ENCODE results near the gene AFP. TPM values are rescaled to one million over a fixed set of nuclear protein-coding genes. Genes with fewer than 3 reads are reported as not detected.
A peak's percentile ranks its signal among the peaks of the same experiment; 100 is the strongest.

Gene AFP
- total RNA-seq, 4 donors from 2014 or later, result not detected

DNA sequence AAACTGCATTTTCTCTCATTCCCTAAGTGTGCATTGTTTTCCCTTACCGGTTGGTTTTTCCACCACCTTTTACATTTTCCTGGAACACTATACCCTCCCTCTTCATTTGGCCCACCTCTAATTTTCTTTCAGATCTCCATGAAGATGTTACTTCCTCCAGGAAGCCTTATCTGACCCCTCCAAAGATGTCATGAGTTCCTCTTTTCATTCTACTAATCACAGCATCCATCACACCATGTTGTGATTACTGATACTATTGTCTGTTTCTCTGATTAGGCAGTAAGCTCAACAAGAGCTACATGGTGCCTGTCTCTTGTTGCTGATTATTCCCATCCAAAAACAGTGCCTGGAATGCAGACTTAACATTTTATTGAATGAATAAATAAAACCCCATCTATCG lies 2.9 kb upstream of the AFP start:
- Histone ChIP-seq H3K4me3 (no peak overlapping the region), H3K36me3 (no peaks in the 10 kb centered on the region), H3K27ac (no peak overlapping the region), H3K4me1 (peaks cover 0 to 5% (median 0%) of the 10 kb centered on the region in 4 donors), H3K9me3 (no peaks in the 10 kb centered on the region), H3K27me3 (no peaks in the 10 kb centered on the region)
- no peak for DNase-seq
- TF ChIP-seq, protein P1, sequence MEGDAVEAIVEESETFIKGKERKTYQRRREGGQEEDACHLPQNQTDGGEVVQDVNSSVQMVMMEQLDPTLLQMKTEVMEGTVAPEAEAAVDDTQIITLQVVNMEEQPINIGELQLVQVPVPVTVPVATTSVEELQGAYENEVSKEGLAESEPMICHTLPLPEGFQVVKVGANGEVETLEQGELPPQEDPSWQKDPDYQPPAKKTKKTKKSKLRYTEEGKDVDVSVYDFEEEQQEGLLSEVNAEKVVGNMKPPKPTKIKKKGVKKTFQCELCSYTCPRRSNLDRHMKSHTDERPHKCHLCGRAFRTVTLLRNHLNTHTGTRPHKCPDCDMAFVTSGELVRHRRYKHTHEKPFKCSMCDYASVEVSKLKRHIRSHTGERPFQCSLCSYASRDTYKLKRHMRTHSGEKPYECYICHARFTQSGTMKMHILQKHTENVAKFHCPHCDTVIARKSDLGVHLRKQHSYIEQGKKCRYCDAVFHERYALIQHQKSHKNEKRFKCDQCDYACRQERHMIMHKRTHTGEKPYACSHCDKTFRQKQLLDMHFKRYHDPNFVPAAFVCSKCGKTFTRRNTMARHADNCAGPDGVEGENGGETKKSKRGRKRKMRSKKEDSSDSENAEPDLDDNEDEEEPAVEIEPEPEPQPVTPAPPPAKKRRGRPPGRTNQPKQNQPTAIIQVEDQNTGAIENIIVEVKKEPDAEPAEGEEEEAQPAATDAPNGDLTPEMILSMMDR (IDR thresholded peaks at IDR 0.05), result no peak
- no peak for TF ChIP-seq POLR2A (IDR thresholded peaks at IDR 0.05)

DNA sequence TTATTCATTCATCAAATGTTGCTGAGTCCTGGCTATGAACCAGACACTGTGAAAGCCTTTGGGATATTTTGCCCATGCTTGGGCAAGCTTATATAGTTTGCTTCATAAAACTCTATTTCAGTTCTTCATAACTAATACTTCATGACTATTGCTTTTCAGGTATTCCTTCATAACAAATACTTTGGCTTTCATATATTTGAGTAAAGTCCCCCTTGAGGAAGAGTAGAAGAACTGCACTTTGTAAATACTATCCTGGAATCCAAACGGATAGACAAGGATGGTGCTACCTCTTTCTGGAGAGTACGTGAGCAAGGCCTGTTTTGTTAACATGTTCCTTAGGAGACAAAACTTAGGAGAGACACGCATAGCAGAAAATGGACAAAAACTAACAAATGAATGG lies 1.7 kb upstream of the AFP start:
- H3K4me3 ChIP-seq, result no peak overlapping the region
- H3K27me3 ChIP-seq, result no peaks in the 10 kb centered on the region
- DNase-seq, result no peak
- TF ChIP-seq, protein P1 (IDR thresholded peaks at IDR 0.05), result peak in 4 of 6 experiments; percentile 19 to 41 (median 35)
- no peak for TF ChIP-seq POLR2A (IDR thresholded peaks at IDR 0.05)
- no peak overlapping the region for H3K27ac ChIP-seq
- H3K9me3 ChIP-seq, result no peaks in the 10 kb centered on the region
- peaks cover 0 to 5% (median 0%) of the 10 kb centered on the region in 4 donors for H3K4me1 ChIP-seq
- H3K36me3 ChIP-seq, result no peaks in the 10 kb centered on the region

DNA sequence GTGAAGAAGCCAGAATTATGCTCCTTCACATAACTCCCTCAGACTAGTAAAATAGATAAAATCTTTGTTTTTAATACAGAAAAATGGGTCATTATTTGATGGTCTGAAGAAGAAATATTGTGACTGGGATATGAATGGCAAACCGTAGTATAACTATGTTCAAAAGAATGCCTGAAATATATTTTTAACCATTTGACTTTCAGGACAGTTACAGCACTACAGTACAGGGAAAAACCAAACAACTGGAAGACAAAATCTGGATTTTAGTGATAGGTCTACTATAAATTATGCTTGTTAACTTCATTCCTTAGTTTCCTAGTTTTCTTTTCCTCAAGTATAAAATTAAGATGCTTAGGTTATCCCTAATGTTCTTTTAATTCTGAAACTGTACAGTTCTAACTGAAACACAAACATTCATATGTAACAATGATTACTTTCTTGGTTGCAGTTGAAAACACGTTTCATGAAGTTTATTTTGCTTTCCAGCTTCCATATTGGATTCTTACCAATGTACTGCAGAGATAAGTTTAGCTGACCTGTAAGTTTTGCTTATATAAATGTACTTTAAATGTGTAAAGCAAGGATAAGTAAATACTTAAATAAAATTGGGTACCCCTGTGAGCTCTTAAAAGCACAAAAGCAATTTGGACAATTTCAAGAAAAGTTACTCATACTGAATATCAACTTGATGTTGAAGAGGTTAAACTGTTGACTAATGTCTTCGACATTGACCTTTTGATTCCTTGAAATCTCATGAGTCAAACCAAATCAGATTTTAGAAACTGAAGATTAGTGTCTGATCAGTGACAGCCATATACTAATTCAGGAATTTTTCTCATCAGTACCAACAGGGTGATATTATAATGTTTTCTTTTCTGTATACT lies 895 bp downstream of the AFP start:
- no peak overlapping the region for H3K27ac ChIP-seq
- no peaks in the 10 kb centered on the region for H3K9me3 ChIP-seq
- no peaks in the 10 kb centered on the region for H3K36me3 ChIP-seq
- TF ChIP-seq POLR2A (IDR thresholded peaks at IDR 0.05), result no peak
- TF ChIP-seq, protein P1 (IDR thresholded peaks at IDR 0.05), result no peak
- peaks cover 0 to 5% (median 0%) of the 10 kb centered on the region in 4 donors for H3K4me1 ChIP-seq
- no peaks in the 10 kb centered on the region for H3K27me3 ChIP-seq
- H3K4me3 ChIP-seq, result no peak overlapping the region
- DNase-seq, result no peak

DNA sequence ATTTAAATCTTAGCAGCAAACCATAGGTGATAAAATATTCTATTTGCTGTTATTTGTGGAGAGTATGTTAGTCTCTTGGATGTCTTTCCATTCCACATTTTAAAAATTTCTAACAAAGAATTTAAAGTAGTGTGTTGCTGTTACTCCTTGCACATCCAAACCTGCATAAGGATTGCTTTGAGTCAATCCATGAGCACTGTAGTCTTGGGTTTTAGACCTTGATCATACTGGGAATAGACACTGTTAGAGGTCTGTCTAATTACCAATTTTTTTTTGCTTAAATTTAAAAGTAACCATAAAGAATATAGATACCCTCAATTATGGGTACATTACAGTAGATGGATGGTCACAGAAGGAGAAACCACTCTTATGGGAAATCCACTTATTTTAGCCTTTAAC lies 1.5 kb downstream of the AFP start:
- no peaks in the 10 kb centered on the region for H3K27me3 ChIP-seq
- H3K4me3 ChIP-seq, result no peak overlapping the region
- H3K36me3 ChIP-seq, result no peaks in the 10 kb centered on the region
- no peak overlapping the region for H3K27ac ChIP-seq
- DNase-seq, result no peak
- TF ChIP-seq, protein P1 (IDR thresholded peaks at IDR 0.05), result no peak
- no peak for TF ChIP-seq POLR2A (IDR thresholded peaks at IDR 0.05)
- H3K9me3 ChIP-seq, result no peaks in the 10 kb centered on the region
- H3K4me1 ChIP-seq, result peaks cover 0 to 2% (median 0%) of the 10 kb centered on the region in 4 donors

DNA sequence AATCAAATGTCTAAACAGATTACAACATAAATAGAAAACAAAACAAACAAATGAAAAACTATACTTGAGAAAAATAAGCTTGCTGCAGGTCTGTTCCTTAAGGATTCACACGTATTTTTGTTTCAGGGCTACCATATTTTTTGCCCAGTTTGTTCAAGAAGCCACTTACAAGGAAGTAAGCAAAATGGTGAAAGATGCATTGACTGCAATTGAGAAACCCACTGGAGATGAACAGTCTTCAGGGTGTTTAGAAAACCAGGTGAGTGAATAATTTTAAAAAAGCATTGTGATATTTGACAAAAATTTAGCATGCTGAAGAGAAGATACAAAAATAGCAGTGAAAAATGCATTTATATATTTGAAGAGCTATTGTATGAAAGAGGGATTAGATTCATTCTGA lies 2.0 kb downstream of the AFP start:
- no peak for DNase-seq
- no peak overlapping the region for H3K27ac ChIP-seq
- no peaks in the 10 kb centered on the region for H3K27me3 ChIP-seq
- TF ChIP-seq, protein P1 (IDR thresholded peaks at IDR 0.05), result no peak
- TF ChIP-seq POLR2A (IDR thresholded peaks at IDR 0.05), result no peak
- no peaks in the 10 kb centered on the region for H3K4me1 ChIP-seq
- no peaks in the 10 kb centered on the region for H3K9me3 ChIP-seq
- H3K4me3 ChIP-seq, result no peak overlapping the region
- H3K36me3 ChIP-seq, result no peaks in the 10 kb centered on the region
